Loucy (cell line): ENCODE data around the gene HELZ.

ENCODE experiments used
- CTCF ChIP-seq: fragments of 200-600 bp; sonication (generic); conservative IDR thresholded peaks from 2 replicates; pipeline ENCODE4 v1.5.1; 2014; ENCODE audit warnings: mild to moderate bottlenecking, antibody characterized with exemption, low read length
- EZH2phosphoT487 ChIP-seq: fragments of 200-600 bp; IDR thresholded peaks from 2 replicates; pipeline ENCODE4 v1.6.1; 2018; ENCODE audit warnings: antibody characterized with exemption, mild to moderate bottlenecking, moderate library complexity, borderline replicate concordance

GRCh38 chr17:67125417-67125816, 119.6 kb downstream of the HELZ start:
- TF ChIP-seq CTCF (no peak), EZH2phosphoT487 (no peak)
